CD4-positive, alpha-beta memory T cell (primary cell): ENCODE data around the gene CDH13. TPM values are rescaled to one million over a fixed set of nuclear protein-coding genes. Genes with fewer than 3 reads are reported as not detected.

Experiments used
- CTCF ChIA-PET: fragments of 350-600 bp; sonication (Branson Sonifier 250); formaldehyde crosslinking; loops from one replicate; lab custom pipeline; 2021; ENCODE audit warnings: inconsistent platforms; ENCODE audit not compliant: partially characterized antibody; lab: Charles Lee
- POLR2A ChIA-PET: fragments of 350-600 bp; sonication (Branson Sonifier 250); formaldehyde crosslinking; loops from one replicate; lab custom pipeline; 2021; ENCODE audit not compliant: partially characterized antibody; lab: Charles Lee
- DNase-seq, 5 donors: peaks; one replicate each; pipeline versions ENCODE4 v3.0.0 to v3.0.0-alpha.2; 2020 to 2022; ENCODE audit warnings: mixed read lengths in 1 of 5
- H3K27ac ChIP-seq: one replicate; pipeline ENCODE4 v1.7.0; 2013; ENCODE audit warnings: low read depth, low read length
- H3K27me3 ChIP-seq: 2 replicates; pipeline ENCODE4 v1.7.0; 2013; ENCODE audit warnings: mild to moderate bottlenecking, low read length, moderate library complexity; ENCODE audit not compliant: insufficient read depth
- H3K36me3 ChIP-seq: 2 replicates; pipeline ENCODE4 v1.7.0; 2013; ENCODE audit warnings: mild to moderate bottlenecking, low read length, moderate library complexity; ENCODE audit not compliant: insufficient read depth
- H3K4me1 ChIP-seq: 2 replicates; pipeline ENCODE4 v1.7.0; 2013; ENCODE audit warnings: mild to moderate bottlenecking, low read length, moderate library complexity; ENCODE audit not compliant: insufficient read depth
- H3K4me3 ChIP-seq, 2 donors: one replicate each; pipeline ENCODE4 v1.7.0; 2013; ENCODE audit warnings: low read length in 2 of 2, mild to moderate bottlenecking in 1 of 2
- H3K9me3 ChIP-seq, 2 donors: one replicate each; pipeline ENCODE4 v1.7.0; 2013; ENCODE audit warnings: low read length in 2 of 2, control low read depth in 1 of 2; ENCODE audit not compliant: control insufficient read depth in 1 of 2
- H3K27ac Mint-ChIP-seq, 7 donors: one replicate each; pipeline ENCODE4 v1.8.0; 2020 to 2021; ENCODE audit warnings: mixed read lengths in 7 of 7, mild to moderate bottlenecking in 6 of 7, inconsistent platforms in 3 of 7, moderate library complexity in 3 of 7
- H3K27me3 Mint-ChIP-seq, 2 donors: one replicate each; pipeline ENCODE4 v1.8.0; 2020 to 2021; ENCODE audit warnings: mixed read lengths in 2 of 2
- H3K36me3 Mint-ChIP-seq, 2 donors: one replicate each; pipeline ENCODE4 v1.8.0; 2020 to 2021; ENCODE audit warnings: mixed read lengths in 2 of 2, inconsistent platforms in 1 of 2, mild to moderate bottlenecking in 1 of 2
- H3K4me1 Mint-ChIP-seq, 4 donors: one replicate each; pipeline ENCODE4 v1.8.0; 2020 to 2021; ENCODE audit warnings: mixed read lengths in 4 of 4, mild to moderate bottlenecking in 1 of 4
- H3K4me3 Mint-ChIP-seq, 8 donors: one replicate each; pipeline ENCODE4 v1.8.0; 2020 to 2021; ENCODE audit warnings: mixed read lengths in 8 of 8, mild to moderate bottlenecking in 7 of 8, moderate library complexity in 6 of 8, inconsistent platforms in 3 of 8
- H3K9me3 Mint-ChIP-seq, 8 donors: one replicate each; pipeline ENCODE4 v1.8.0; 2020 to 2021; ENCODE audit warnings: mixed read lengths in 8 of 8, mild to moderate bottlenecking in 5 of 8, inconsistent platforms in 3 of 8, moderate library complexity in 1 of 8
- intact Hi-C: fragments of 100-400 bp; cut with micrococcal nuclease; formaldehyde crosslinking; loops from one replicate; pipeline ENCODE4 v1.15.1; 2023
- polyA plus RNA-seq, 2 donors: library from polyadenylated mRNA; unstranded; fragments of 300-500 nt; fragmentation: Illumina TruSeq; gene quantifications; one replicate each; pipeline ENCODE4 v1.2.3, GENCODE V29; 2021
- total RNA-seq, 2 experiments: library from RNA; stranded (reverse); gene quantifications; one replicate each; pipeline ENCODE4 v1.2.3, GENCODE V29; 2021

CDH13 gene
- total and polyA plus RNA-seq, 4 experiments from 2014 or later, result not detected

DNA sequence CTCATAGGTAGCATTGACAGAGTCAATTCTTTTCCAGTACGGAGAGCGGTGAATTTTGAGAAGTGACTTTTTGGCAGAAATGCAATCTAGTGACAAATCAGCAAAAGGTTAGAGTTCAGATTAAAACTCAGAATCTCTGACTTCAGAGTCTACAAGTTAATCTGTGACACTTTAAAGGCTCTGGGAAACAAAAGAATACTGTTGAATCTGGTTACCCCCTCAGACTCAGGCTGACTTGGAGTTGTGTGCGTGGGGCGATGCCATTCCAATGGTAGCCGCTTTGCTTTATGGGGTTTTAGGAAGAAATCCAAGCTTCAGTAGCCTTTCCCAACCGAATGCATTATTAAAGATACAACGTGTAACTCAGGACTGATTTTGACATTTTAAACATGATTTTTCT is 118.2 kb downstream of the CDH13 start:
- Histone ChIP-seq H3K4me3 (no peak overlapping the region), H3K27ac (no peak overlapping the region), H3K36me3 (no peaks in the 10 kb centered on the region), H3K4me1 (no peaks in the 10 kb centered on the region), H3K27me3 (no peaks in the 10 kb centered on the region), H3K9me3 (no peaks in the 10 kb centered on the region)
- Mint-ChIP-seq H3K4me1 (peaks cover 0 to 2% (median 0%) of the 10 kb centered on the region in 4 donors), H3K4me3 (no peak overlapping the region), H3K36me3 (no peaks in the 10 kb centered on the region), H3K27ac (no peak overlapping the region), H3K27me3 (peaks cover 5 to 13% of the 10 kb centered on the region in 2 donors), H3K9me3 (peaks cover 0 to 2% (median 0%) of the 10 kb centered on the region in 8 donors)
- DNase-seq, result no peak
- intact Hi-C loops, result no loop called here
- ChIA-PET CTCF (interaction anchor here (1.3 kb wide), 1 partner anchor 11 kb away, joined by 3 read pairs; no protein-coding TSS in a partner anchor), POLR2A (no interaction called here)

DNA sequence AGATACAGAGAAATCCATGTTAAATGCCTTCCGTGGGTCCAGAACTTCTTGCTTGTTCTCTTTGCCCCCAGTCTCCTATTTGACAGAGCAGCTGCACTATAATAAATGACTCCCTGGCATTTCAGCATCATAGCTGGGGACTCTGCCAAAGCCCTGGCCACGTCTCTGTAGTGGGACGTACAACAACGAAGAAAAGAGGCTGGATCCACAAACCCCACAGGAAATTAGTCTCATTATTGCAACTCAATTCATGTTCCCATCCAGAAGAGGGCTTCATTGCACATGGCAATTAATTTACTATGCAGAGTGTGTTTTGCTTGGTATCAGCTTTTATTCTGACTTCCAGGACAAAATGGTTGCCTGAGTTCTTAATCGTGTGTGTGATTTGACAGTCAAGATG is 121.3 kb downstream of the CDH13 start:
- no peaks in the 10 kb centered on the region for H3K4me1 ChIP-seq
- no peak overlapping the region for H3K4me3 ChIP-seq
- H3K27me3 ChIP-seq, result no peaks in the 10 kb centered on the region
- no peak overlapping the region for H3K4me3 Mint-ChIP-seq
- no peak overlapping the region for H3K27ac ChIP-seq
- ChIA-PET CTCF (no interaction called here), POLR2A (no interaction called here)
- peaks cover 0 to 2% (median 0%) of the 10 kb centered on the region in 8 donors for H3K9me3 Mint-ChIP-seq
- no peak overlapping the region for H3K27ac Mint-ChIP-seq
- H3K36me3 ChIP-seq, result no peaks in the 10 kb centered on the region
- DNase-seq, result no peak
- H3K36me3 Mint-ChIP-seq, result no peaks in the 10 kb centered on the region
- no peaks in the 10 kb centered on the region for H3K9me3 ChIP-seq
- peaks cover 0 to 2% (median 0%) of the 10 kb centered on the region in 4 donors for H3K4me1 Mint-ChIP-seq
- intact Hi-C loops, result no loop called here
- peaks cover 3 to 13% of the 10 kb centered on the region in 2 donors for H3K27me3 Mint-ChIP-seq

DNA sequence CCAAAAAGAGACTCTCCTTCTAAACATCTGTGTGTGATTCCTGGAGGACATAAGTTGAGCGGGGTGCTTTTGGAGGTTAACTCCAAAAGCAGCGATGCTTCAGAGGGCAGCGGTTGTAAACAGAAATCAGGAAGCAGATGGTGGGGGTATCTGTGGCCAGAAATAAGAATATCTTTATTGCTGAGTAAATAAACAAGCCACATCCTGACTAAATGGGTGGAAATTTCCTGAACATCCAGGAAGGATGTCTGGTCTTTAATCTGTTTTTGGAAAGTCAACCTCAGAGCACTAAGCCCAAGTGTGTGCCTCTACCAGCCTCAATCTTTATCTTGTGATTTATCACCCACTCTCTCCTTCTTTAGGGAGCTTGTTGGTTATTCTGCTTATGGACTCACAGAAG is 123.3 kb downstream of the CDH13 start:
- intact Hi-C loops, result no loop called here
- H3K36me3 ChIP-seq, result no peaks in the 10 kb centered on the region
- Mint-ChIP-seq H3K9me3 (peaks cover 0 to 2% (median 0%) of the 10 kb centered on the region in 8 donors), H3K4me1 (peaks cover 0 to 2% (median 0%) of the 10 kb centered on the region in 4 donors), H3K27ac (no peak overlapping the region), H3K4me3 (no peak overlapping the region), H3K27me3 (peaks cover 3 to 14% of the 10 kb centered on the region in 2 donors), H3K36me3 (no peaks in the 10 kb centered on the region)
- no peaks in the 10 kb centered on the region for H3K4me1 ChIP-seq
- ChIA-PET CTCF (interaction anchor here (1.2 kb wide), 1 partner anchor 23 kb away, joined by 3 read pairs; no protein-coding TSS in a partner anchor), POLR2A (no interaction called here)
- H3K27ac ChIP-seq, result no peak overlapping the region
- no peak overlapping the region for H3K4me3 ChIP-seq
- H3K27me3 ChIP-seq, result no peaks in the 10 kb centered on the region
- no peaks in the 10 kb centered on the region for H3K9me3 ChIP-seq
- no peak for DNase-seq

- Mint-ChIP-seq H3K27me3 (peaks cover 3 to 14% of the 10 kb centered on the region in 2 donors), H3K9me3 (peaks cover 0 to 2% (median 0%) of the 10 kb centered on the region in 8 donors), H3K27ac (no peak overlapping the region), H3K4me3 (no peak overlapping the region), H3K4me1 (peaks cover 0 to 2% (median 0%) of the 10 kb centered on the region in 4 donors), H3K36me3 (no peaks in the 10 kb centered on the region)
- no peaks in the 10 kb centered on the region for H3K9me3 ChIP-seq
- no peaks in the 10 kb centered on the region for H3K4me1 ChIP-seq
- H3K36me3 ChIP-seq, result no peaks in the 10 kb centered on the region
- no peak overlapping the region for H3K4me3 ChIP-seq
- no peak for DNase-seq
- ChIA-PET POLR2A (no interaction called here), CTCF (interaction anchor here (1.2 kb wide), 1 partner anchor 24 kb away, joined by 3 read pairs; no protein-coding TSS in a partner anchor)
- intact Hi-C loops, result no loop called here
- H3K27ac ChIP-seq, result no peak overlapping the region
- no peaks in the 10 kb centered on the region for H3K27me3 ChIP-seq
Measured at GRCh38 chr16:82751020-82751419, 124.3 kb downstream of the CDH13 start.

DNA sequence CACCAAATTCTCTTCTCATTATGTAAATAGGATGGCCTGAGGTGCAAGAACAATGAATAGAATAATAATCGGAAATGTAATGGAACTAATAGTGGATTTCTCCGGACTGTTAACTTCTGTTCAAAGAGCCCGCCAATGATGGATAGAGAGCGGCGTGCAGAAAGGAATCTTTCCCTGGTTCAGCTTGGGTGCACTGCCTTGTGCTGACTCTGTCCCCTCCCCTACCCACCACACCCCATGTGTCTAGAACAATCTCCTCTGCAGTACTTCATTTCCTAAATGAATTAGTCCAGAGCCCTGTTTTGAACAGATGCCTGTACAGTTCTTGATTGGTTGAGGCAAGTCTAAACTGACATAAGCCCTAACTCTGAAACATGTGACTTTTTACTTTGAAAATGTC is 125.4 kb downstream of the CDH13 start:
- H3K27me3 ChIP-seq, result no peaks in the 10 kb centered on the region
- POLR2A ChIA-PET, result no interaction called here
- CTCF ChIA-PET, result no interaction called here

GRCh38 chr16:82753821-82754220 is 127.1 kb downstream of the CDH13 start:
- intact Hi-C loops, result no loop called here
- Mint-ChIP-seq H3K27ac (no peak overlapping the region), H3K4me1 (no peaks in the 10 kb centered on the region), H3K36me3 (no peaks in the 10 kb centered on the region), H3K9me3 (peaks cover 0 to 2% (median 0%) of the 10 kb centered on the region in 8 donors), H3K4me3 (no peak overlapping the region), H3K27me3 (peaks cover 0 to 11% of the 10 kb centered on the region in 2 donors)
- Histone ChIP-seq H3K27me3 (no peaks in the 10 kb centered on the region), H3K4me3 (no peak overlapping the region), H3K4me1 (no peaks in the 10 kb centered on the region), H3K27ac (no peak overlapping the region), H3K9me3 (no peaks in the 10 kb centered on the region), H3K36me3 (no peaks in the 10 kb centered on the region)
- ChIA-PET CTCF (no interaction called here), POLR2A (no interaction called here)
- no peak for DNase-seq

More for the DNA sequence above, 125.4 kb downstream of the CDH13 start:
- no peaks in the 10 kb centered on the region for H3K36me3 Mint-ChIP-seq
- no peaks in the 10 kb centered on the region for H3K9me3 ChIP-seq
- H3K4me3 Mint-ChIP-seq, result peak overlapping the region in 1 of 8 donors; percentile 45
- no peaks in the 10 kb centered on the region for H3K36me3 ChIP-seq
- no peak overlapping the region for H3K27ac Mint-ChIP-seq
- intact Hi-C loops, result no loop called here
- H3K4me1 ChIP-seq, result no peaks in the 10 kb centered on the region
- H3K9me3 Mint-ChIP-seq, result peaks cover 0 to 2% (median 0%) of the 10 kb centered on the region in 8 donors
- H3K4me3 ChIP-seq, result no peak overlapping the region
- peaks cover 0 to 2% (median 0%) of the 10 kb centered on the region in 4 donors for H3K4me1 Mint-ChIP-seq
- no peak overlapping the region for H3K27ac ChIP-seq
- DNase-seq, result no peak
- H3K27me3 Mint-ChIP-seq, result peaks cover 3 to 14% of the 10 kb centered on the region in 2 donors

GRCh38 chr16:82754716-82755513 is 128.1 kb downstream of the CDH13 start:
- DNase-seq, result no peak
- Histone ChIP-seq H3K4me3 (no peak overlapping the region), H3K9me3 (no peaks in the 10 kb centered on the region), H3K27ac (no peak overlapping the region), H3K36me3 (no peaks in the 10 kb centered on the region), H3K27me3 (no peaks in the 10 kb centered on the region), H3K4me1 (no peaks in the 10 kb centered on the region)
- intact Hi-C loops, result no loop called here
- H3K9me3 Mint-ChIP-seq, result no peaks in the 10 kb centered on the region
- ChIA-PET POLR2A (no interaction called here), CTCF (no interaction called here)
- no peaks in the 10 kb centered on the region for H3K36me3 Mint-ChIP-seq
- no peak overlapping the region for H3K27ac Mint-ChIP-seq
- peaks cover 0 to 8% of the 10 kb centered on the region in 2 donors for H3K27me3 Mint-ChIP-seq
- no peaks in the 10 kb centered on the region for H3K4me1 Mint-ChIP-seq
- no peak overlapping the region for H3K4me3 Mint-ChIP-seq
